Measurements from ENCODE around the gene AKAP13.

The AKAP13 gene

DNA sequence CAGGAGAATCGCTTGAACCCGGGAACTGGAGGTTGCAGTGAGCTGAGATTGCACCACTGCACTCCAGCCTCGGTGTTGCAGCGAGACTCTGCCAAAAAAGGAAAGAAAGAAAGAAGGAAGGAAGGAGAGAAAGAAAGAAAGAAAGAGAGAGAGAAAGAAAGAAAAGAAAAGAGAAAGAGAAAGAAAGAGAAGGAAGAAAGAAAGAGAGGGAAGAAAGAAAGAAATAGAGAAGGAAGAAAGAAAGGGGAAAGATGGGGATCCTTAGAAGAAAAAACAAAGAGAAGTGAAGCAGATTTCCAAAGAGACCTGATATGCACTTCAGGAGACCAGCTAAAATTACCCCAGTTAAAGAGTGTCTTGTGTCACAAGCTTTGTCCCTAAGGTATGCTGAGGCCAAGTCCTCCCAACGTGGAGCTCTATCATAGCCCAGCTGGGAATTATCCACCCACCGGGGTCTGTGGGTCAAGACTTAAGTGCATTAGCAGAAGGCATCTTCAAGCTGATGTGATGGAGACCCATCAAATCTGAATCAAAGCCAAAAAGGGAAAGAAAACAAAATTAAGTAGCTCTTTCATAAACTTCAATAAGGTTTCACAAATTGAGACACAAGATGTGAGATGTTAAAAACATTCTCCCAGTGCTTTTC is 17.8 kb upstream of the AKAP13 start:
- no peak for TF ChIP-seq JUND (IDR thresholded peaks at IDR 0.05; ENCODE audit: low read depth)
- in situ Hi-C loops (cut with HindIII; ENCODE audit: low pct_unique_long_range_greater_than_20kb, low sequenced_read_pairs): no loop called here
- no peak for DNase-seq (ENCODE audit: low read depth in 1 of 2, low spot score in 1 of 2)

DNA sequence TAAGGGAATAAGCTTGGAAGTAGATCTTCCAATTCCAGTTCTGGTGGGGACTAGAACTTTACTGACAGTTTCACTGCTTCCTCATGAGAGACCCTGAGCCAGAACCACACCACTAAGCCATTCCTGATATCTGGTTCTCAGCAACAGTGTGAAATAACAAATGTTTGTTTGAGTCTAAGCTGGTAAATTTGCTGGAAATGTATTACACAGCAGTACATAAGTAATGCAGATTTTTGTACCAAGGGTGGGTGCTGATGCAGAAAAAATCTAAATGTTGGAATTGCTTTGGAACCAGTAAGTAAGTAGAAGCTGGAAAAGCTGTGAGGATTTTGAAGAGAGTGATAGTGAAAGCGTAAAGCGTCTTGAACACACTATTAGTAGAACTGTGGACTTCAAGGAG is 14.4 kb upstream of the AKAP13 start:
- in situ Hi-C loops (cut with HindIII; ENCODE audit: low pct_unique_long_range_greater_than_20kb, low sequenced_read_pairs): no loop called here
- DNase-seq (ENCODE audit: low read depth in 1 of 2, low spot score in 1 of 2): no peak

DNA sequence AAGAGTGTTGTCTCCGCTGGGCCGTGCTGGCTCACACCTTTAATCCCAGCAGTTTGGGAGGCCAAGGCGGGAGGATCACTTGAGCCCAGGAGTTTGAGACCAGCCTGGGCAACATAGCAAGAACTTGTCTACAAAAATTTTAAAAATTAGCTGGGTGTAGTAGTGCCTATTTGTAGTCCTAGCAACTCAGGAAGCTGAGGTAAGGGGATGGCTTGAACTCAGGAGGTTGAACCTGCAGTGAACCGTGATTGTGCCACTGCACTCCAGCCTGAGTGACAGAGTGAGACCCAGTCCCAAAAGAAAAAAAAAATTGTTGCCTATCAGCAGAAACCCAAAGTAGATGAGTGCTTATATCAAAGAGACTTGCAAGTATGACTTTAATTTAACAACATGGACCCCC is 12.7 kb upstream of the AKAP13 start:
- TF ChIP-seq JUND (IDR thresholded peaks at IDR 0.05; ENCODE audit: low read depth): no peak
- in situ Hi-C loops (cut with HindIII; ENCODE audit: low pct_unique_long_range_greater_than_20kb, low sequenced_read_pairs): no loop called here
- DNase-seq (ENCODE audit: low read depth in 1 of 2, low spot score in 1 of 2): no peak

More for the DNA sequence above, 14.4 kb upstream of the AKAP13 start:
- no peak for TF ChIP-seq JUND (IDR thresholded peaks at IDR 0.05; ENCODE audit: low read depth)

DNA sequence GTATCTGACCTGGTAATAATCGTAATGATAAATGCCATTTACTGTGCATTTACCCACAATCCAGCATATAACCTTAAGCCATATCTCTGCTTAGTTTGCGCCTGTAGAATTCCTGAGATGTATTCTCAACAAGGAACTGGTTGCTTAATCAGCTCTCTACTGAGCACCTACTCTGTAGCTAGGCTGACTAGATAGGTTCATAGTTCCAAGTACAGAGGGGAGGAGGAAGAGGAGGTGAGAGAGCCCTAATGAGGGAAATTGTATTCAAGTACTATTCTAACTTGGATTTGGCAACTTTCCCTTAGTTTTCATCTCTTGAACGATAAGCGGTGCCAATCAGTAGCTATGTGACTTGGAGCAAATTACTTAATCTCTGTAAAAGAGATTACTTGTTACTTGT is 5.6 kb upstream of the AKAP13 start:
- no peak for TF ChIP-seq JUND (IDR thresholded peaks at IDR 0.05; ENCODE audit: low read depth)
- no peak for DNase-seq (ENCODE audit: low read depth in 1 of 2, low spot score in 1 of 2)
- in situ Hi-C loops (cut with HindIII; ENCODE audit: low pct_unique_long_range_greater_than_20kb, low sequenced_read_pairs): no loop called here

DNA sequence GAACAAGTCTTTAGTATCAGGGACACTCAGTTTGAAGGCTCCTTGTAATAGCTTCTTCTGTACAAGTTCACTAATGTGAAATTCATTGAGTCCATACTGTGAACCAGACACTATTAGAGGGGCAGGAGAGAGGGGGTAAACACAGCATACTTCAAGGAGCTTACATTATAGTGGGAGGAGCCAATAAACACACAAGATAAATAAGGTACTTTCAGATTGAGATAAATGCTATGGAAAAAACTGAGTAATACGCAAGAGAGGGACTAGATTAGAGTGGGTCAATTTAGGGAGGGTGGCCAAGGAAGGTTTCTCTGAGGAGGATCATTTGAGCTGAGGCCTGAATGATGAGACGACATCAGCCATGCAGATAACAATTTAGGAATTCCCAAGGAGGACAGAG is 3.1 kb upstream of the AKAP13 start:
- in situ Hi-C loops (cut with HindIII; ENCODE audit: low pct_unique_long_range_greater_than_20kb, low sequenced_read_pairs): no loop called here
- TF ChIP-seq JUND (IDR thresholded peaks at IDR 0.05; ENCODE audit: low read depth): no peak
- DNase-seq (ENCODE audit: low read depth in 1 of 2, low spot score in 1 of 2): no peak

DNA sequence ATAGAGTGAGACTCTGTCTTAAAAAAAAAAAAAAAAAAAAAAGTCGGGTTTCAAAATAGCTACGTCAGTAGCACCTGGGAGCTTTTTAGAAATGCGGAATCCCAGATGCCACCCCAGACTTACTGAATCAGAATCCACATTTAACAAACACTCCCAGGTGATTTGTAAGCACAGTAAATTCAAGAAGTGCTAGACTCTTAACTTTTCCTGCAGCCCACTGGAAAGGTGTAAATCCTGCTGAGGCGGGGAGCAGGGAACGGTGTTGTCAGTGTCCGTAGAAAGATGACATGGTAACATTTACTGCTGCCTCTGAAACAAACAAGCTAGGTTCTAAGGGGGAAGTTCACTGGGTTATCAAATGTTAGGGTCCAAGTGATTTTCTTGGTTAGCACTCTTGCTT is 2.4 kb upstream of the AKAP13 start:
- in situ Hi-C loops (cut with HindIII; ENCODE audit: low pct_unique_long_range_greater_than_20kb, low sequenced_read_pairs): no loop called here
- no peak for DNase-seq (ENCODE audit: low read depth in 1 of 2, low spot score in 1 of 2)

DNA sequence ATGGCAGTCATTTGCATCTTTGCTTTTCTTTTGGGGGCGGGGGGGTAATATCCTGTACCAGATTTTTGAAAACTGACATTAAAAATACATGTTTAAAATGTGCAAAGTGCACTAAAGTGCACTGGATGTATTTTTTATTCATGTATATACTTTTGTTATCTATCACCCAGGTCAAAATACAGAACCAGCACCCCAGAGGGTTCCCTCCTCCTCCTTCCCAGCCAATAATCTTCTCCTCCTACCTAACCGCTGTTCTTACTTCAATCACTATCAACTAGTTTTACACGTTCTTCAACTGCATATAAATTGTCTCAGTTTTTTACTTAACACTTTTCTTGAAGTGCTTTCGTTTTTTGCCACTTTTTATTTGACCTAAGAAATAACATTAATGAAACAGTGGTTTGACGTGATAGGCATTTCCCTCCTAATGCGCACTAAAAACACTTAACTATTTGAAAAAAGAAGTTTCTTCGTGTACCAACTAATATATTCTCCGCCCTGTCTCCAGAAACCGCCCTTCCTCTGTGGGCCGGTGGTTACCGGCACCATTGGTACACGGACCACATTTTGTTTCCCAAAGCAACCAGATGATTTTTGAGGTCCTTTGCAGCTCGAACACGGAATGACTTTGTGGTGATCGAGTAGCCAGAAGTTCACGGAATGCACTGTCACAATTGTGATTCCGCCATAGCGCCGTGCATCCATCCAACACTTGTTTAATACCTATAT is 836 bp upstream of the AKAP13 start:
- DNase-seq (ENCODE audit: low read depth in 1 of 2, low spot score in 1 of 2): peak in 1 of 2 experiments; percentile 23
- in situ Hi-C loops (cut with HindIII; ENCODE audit: low pct_unique_long_range_greater_than_20kb, low sequenced_read_pairs): no loop called here
- TF ChIP-seq JUND (IDR thresholded peaks at IDR 0.05; ENCODE audit: low read depth): no peak

More for the DNA sequence above, 2.4 kb upstream of the AKAP13 start:
- no peak for TF ChIP-seq JUND (IDR thresholded peaks at IDR 0.05; ENCODE audit: low read depth)

DNA sequence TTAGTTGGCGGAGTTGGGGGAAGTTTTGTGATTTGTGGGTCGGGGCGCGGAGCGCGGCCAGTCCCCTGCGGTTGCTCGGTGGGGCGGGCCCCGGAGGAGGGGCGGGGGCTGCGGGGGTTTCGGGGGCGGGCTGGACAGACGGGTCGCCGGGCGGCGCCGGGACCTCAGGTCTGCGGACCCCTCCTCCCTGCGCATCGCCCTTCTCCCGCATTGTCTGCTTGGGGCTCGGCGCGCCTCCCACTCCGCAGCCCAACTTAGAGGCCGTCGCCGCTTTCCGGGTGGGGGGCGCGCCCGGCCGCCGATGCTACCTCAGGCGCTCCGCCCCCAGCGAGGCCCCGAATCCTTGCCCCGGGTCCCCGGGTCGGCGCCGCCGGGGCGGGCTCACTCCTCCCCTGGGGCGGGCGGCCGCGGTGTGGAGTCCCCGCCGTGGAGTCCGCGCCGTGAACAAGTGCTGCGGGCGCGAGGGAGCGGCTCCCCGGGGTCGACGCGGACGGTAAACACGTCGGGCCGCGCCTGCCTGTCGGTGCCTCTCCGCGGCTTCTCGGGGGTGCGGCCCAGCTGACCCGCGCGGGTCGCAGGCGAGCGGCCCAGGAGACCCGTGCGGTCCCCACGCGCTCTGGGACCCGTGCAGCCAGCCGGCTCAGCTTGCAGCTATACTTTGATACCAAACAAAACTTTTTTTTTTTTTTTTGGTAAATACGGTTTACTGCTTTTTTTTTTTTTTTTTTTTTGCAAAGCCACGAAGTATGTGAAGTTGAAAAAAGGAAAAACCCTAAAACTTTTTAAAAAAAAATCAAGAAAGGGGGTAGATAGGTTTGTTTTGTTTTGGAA is 624 bp downstream of the AKAP13 start:
- peak; percentile 12 to 43 for DNase-seq (ENCODE audit: low read depth in 1 of 2, low spot score in 1 of 2)
- no peak for TF ChIP-seq JUND (IDR thresholded peaks at IDR 0.05; ENCODE audit: low read depth)
- in situ Hi-C loops (cut with HindIII; ENCODE audit: low pct_unique_long_range_greater_than_20kb, low sequenced_read_pairs): no loop called here

DNA sequence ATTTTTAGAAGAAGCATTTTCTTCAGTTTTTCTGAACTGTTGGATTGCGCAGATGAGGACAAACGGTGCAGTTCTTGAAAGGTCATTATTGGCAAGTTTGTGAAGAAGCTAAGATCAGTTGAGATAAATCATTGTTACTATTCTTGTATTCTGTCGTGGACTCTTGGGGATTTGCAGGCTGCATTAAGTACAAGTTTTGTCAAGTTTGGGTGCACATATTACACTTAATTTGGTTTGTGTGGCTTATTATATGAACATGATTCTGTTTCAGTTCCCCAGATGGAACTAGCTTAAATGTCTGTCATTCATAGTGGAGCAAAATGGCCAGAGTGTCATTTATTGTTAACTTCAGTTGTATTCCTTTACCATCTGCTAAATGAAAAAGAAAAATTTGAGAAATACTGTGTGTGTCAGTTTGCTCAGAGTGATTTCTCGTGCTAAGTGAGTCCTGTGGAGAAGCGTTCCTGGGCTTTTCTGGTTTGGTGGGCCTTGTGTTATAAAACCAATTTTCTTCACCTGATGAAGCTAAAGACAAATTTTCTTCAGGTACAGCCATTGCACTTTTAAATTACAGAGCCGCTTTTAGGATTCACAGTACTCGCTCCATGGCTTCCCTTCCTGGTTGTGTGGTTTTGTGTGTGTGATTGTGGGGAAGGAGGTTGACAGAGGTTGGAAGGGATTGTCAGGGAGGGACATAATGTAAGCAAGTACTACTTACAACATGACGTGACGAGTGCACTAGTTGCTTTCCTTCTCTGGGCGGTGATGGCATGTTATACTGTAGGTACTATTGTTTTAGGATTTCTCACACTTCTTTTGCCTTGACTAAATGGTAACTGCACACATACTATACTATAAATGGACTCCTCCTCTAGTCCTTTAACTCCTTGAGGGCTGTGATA is 1.7 kb downstream of the AKAP13 start:
- no peak for DNase-seq (ENCODE audit: low read depth in 1 of 2, low spot score in 1 of 2)
- TF ChIP-seq JUND (IDR thresholded peaks at IDR 0.05; ENCODE audit: low read depth): no peak
- in situ Hi-C loops (cut with HindIII; ENCODE audit: low pct_unique_long_range_greater_than_20kb, low sequenced_read_pairs): no loop called here

DNA sequence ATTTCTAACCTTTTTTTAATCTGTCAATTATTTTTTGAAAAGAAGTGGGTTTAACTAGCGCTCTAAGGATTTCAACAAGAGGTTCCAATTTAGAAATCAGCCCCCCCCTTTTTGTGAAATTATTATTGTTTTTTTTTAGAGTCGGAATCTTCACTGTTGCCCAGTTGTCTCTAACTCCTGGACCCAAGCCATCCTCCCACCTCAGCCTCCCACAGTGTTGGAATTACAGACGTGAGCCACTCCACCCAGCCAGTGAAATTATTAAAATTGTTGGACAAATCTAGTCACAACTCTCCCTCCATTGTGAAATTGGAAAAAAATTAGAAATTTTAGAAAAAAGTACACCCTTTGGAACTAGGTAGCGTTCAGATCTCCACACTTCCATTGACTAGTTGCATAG is 2.5 kb downstream of the AKAP13 start:
- DNase-seq (ENCODE audit: low read depth in 1 of 2, low spot score in 1 of 2): no peak
- no peak for TF ChIP-seq JUND (IDR thresholded peaks at IDR 0.05; ENCODE audit: low read depth)
- in situ Hi-C loops (cut with HindIII; ENCODE audit: low pct_unique_long_range_greater_than_20kb, low sequenced_read_pairs): no loop called here

DNA sequence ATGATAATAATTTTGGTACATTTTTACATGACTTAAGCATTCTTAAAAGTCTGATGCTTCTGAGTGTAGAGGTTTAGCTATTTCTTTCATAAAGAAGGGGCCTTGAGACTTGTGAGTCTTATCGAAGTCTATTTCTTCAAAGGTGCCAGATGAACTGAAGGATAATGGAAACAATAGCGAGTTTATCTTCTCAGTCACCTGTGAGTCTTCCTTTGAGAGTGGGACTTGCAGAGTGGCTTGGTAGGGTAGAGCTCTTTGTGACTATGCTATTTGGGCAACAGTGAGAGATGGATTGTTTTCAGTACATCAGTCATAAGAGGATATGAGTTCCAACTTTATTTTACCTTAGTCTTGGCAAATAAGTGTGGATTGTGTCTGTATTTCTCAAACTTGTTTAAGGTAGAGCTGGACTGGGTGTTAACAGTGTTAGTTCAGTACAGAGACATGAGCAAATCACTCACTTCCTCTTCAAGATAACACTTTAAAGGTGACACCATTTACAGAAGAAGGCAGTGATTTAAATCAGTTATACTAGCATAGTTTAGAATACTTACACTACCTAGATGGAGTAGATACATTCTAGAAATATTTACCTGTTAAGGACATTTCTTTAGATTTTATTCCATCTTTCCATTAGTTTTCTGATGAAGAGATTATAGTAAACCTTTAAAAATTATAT is 3.2 kb downstream of the AKAP13 start:
- in situ Hi-C loops (cut with HindIII; ENCODE audit: low pct_unique_long_range_greater_than_20kb, low sequenced_read_pairs): no loop called here
- DNase-seq (ENCODE audit: low read depth in 1 of 2, low spot score in 1 of 2): no peak
- TF ChIP-seq JUND (IDR thresholded peaks at IDR 0.05; ENCODE audit: low read depth): no peak

DNA sequence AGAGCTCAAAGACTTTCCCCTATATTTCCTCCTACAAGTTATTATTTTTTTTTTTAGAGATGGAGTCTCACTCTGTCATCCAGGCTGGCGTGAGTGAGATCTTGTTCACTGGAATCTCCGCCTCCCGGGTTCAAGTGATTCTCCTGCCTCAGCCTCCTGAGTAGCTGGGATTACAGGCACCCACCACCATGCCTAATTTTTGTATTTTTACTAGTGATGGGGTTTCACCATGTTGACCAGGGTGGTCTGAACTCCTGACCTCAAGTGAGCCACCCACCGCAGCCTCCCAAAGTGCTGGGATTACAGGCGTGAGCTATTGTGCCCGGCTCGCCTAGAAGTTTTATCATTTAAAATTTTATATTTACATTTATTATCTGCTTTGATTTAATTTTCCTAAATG is 5.9 kb downstream of the AKAP13 start:
- no peak for DNase-seq (ENCODE audit: low read depth in 1 of 2, low spot score in 1 of 2)
- in situ Hi-C loops (cut with HindIII; ENCODE audit: low pct_unique_long_range_greater_than_20kb, low sequenced_read_pairs): no loop called here

More for the DNA sequence above, 5.9 kb downstream of the AKAP13 start:
- TF ChIP-seq JUND (IDR thresholded peaks at IDR 0.05; ENCODE audit: low read depth): no peak
